NOMO-1 treated with dmso at 0.1 percent for 144 hours (cell line): ENCODE data around the gene SELENOI.
"Not testable (repeated sequence)": the region's sequence is repeated elsewhere in the genome, so short reads cannot be mapped to it uniquely, and the experiment has no call there.

ENCODE experiments used
- DNase-seq: peaks from one replicate; lab custom pipeline; 2025; ENCODE audit not compliant: unreplicated experiment; lab: John Stamatoyannopoulos, UW

The SELENOI gene

GRCh38 chr2:26356771-26357170 lies 10.8 kb downstream of the SELENOI start:
- no peak for DNase-seq

- DNase-seq, result no peak
Measured at GRCh38 chr2:26359886-26360473, 14.0 kb downstream of the SELENOI start.

GRCh38 chr2:26363323-26363722 lies 17.4 kb downstream of the SELENOI start:
- no peak for DNase-seq

GRCh38 chr2:26363958-26364357 lies 18.0 kb downstream of the SELENOI start:
- no peak for DNase-seq

- no peak for DNase-seq
Measured at GRCh38 chr2:26364669-26365068, 18.7 kb downstream of the SELENOI start.

- DNase-seq, result no peak
Measured at GRCh38 chr2:26366957-26367356, 21.0 kb downstream of the SELENOI start.

- DNase-seq, result not testable (repeated sequence)
Measured at GRCh38 chr2:26369664-26370063, 23.7 kb downstream of the SELENOI start.

- not testable (repeated sequence) for DNase-seq
Measured at GRCh38 chr2:26370909-26371308, 25.0 kb downstream of the SELENOI start.

GRCh38 chr2:26376799-26377198 lies 30.9 kb downstream of the SELENOI start:
- no peak for DNase-seq

GRCh38 chr2:26380281-26380680 lies 34.3 kb downstream of the SELENOI start:
- no peak for DNase-seq

- DNase-seq, result no peak
Measured at GRCh38 chr2:26382564-26382963, 36.6 kb downstream of the SELENOI start.

- DNase-seq, result no peak
Measured at GRCh38 chr2:26384183-26384582, 38.2 kb downstream of the SELENOI start.

- DNase-seq, result no peak
Measured at GRCh38 chr2:26384597-26384996, 38.7 kb downstream of the SELENOI start.

GRCh38 chr2:26387189-26387588 lies 41.2 kb downstream of the SELENOI start:
- DNase-seq, result no peak

- no peak for DNase-seq
Measured at GRCh38 chr2:26394694-26395093, 48.8 kb downstream of the SELENOI start.

GRCh38 chr2:26395394-26395793 lies 49.5 kb downstream of the SELENOI start:
- no peak for DNase-seq

GRCh38 chr2:26396734-26397298 lies 50.9 kb downstream of the SELENOI start:
- DNase-seq, result no peak

- DNase-seq, result no peak
Measured at GRCh38 chr2:26399771-26400376, 53.9 kb downstream of the SELENOI start.

- no peak for DNase-seq
Measured at GRCh38 chr2:26400723-26401122, 54.8 kb downstream of the SELENOI start.

GRCh38 chr2:26401739-26402541 lies 56.0 kb downstream of the SELENOI start, which contains the start of gene DRC1:
Gene DRC1 (plus strand): TSS chr2:26401920. CDS start chr2:26401990, 70 bp downstream.
- no peak for DNase-seq

GRCh38 chr2:26407526-26407925 lies 61.6 kb downstream of the SELENOI start:
- DNase-seq, result no peak

GRCh38 chr2:26409785-26410184 lies 63.8 kb downstream of the SELENOI start:
- DNase-seq, result no peak
